Gastrocnemius medialis (tissue), 4 donors: ENCODE results near the gene ZNF584.

Source experiments
- POLR2A ChIP-seq, 2 donors: fragments of 450-650 bp; IDR thresholded peaks; one replicate each; pipeline ENCODE4 v1.6.1; 2017; ENCODE audit warnings: antibody characterized with exemption in 2 of 2, mild to moderate bottlenecking in 2 of 2, moderate library complexity in 2 of 2
- TF ChIP-seq, protein P1 (sequence below), 5 experiments: fragments of 450-650 bp in 3 of 5; fragments of 200-600 bp in 2 of 5; sonication (generic) in 2 of 5; IDR thresholded peaks in 4 of 5; conservative IDR thresholded peaks in 1 of 5; 1 replicate in 4 of 5; 2 replicates in 1 of 5; pipeline ENCODE4 v1.5.1; 2016 to 2019; ENCODE audit warnings: antibody characterized with exemption in 5 of 5, mild to moderate bottlenecking in 3 of 5, moderate library complexity in 3 of 5

- TF ChIP-seq, protein P1, sequence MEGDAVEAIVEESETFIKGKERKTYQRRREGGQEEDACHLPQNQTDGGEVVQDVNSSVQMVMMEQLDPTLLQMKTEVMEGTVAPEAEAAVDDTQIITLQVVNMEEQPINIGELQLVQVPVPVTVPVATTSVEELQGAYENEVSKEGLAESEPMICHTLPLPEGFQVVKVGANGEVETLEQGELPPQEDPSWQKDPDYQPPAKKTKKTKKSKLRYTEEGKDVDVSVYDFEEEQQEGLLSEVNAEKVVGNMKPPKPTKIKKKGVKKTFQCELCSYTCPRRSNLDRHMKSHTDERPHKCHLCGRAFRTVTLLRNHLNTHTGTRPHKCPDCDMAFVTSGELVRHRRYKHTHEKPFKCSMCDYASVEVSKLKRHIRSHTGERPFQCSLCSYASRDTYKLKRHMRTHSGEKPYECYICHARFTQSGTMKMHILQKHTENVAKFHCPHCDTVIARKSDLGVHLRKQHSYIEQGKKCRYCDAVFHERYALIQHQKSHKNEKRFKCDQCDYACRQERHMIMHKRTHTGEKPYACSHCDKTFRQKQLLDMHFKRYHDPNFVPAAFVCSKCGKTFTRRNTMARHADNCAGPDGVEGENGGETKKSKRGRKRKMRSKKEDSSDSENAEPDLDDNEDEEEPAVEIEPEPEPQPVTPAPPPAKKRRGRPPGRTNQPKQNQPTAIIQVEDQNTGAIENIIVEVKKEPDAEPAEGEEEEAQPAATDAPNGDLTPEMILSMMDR (IDR thresholded peaks at IDR 0.05 in 4 of 5, conservative IDR thresholded peaks at IDR 0.05 in 1 of 5) = no peak
- TF ChIP-seq POLR2A (IDR thresholded peaks at IDR 0.05) = no peak
Observed at GRCh38 chr19:58428617-58429016, 20.2 kb downstream of the ZNF584 start.
